Mesenchymal stem cell (in vitro differentiated cells and primary cell): ENCODE data around the gene SAFB.
A peak's percentile ranks its signal among the peaks of the same experiment; 100 is the strongest.

Experiments
- DNase-seq: peaks from one replicate; pipeline ENCODE4 v3.0.0-alpha.2; 2013
- H2AFZ ChIP-seq: one replicate; pipeline ENCODE4 v1.6.1; 2013; ENCODE audit warnings: low read depth, mild to moderate bottlenecking, control low read depth, inconsistent platforms, low read length, moderate library complexity
- H2AK5ac ChIP-seq: 2 replicates; pipeline ENCODE4 v1.6.1; 2013; ENCODE audit warnings: low read length, moderate library complexity, mild to moderate bottlenecking, inconsistent platforms; ENCODE audit not compliant: severe bottlenecking
- H2BK120ac ChIP-seq: one replicate; pipeline ENCODE4 v1.6.1; 2013; ENCODE audit warnings: low read depth, mild to moderate bottlenecking, inconsistent platforms, low read length, moderate library complexity
- H2BK12ac ChIP-seq, 2 experiments: one replicate each; pipeline ENCODE4 v1.6.1; 2013; ENCODE audit warnings: inconsistent platforms in 2 of 2, low read length in 2 of 2, mild to moderate bottlenecking in 2 of 2, moderate library complexity in 2 of 2, control low read depth in 1 of 2
- H2BK15ac ChIP-seq: one replicate; pipeline ENCODE4 v1.6.1; 2013; ENCODE audit warnings: mild to moderate bottlenecking, low read depth, inconsistent platforms; ENCODE audit not compliant: poor library complexity, severe bottlenecking
- H2BK5ac ChIP-seq: 2 replicates; pipeline ENCODE4 v1.6.1; 2013; ENCODE audit warnings: low read depth, mild to moderate bottlenecking, low read length, control low read depth, inconsistent platforms; ENCODE audit not compliant: poor library complexity, severe bottlenecking
- H3K14ac ChIP-seq, 2 experiments: one replicate each; pipeline ENCODE4 v1.6.1; 2013; ENCODE audit warnings: inconsistent platforms in 2 of 2, low read length in 2 of 2, control low read depth in 1 of 2, mild to moderate bottlenecking in 1 of 2, moderate library complexity in 1 of 2
- H3K18ac ChIP-seq, 2 experiments: one replicate each; pipeline ENCODE4 v1.6.1; 2013; ENCODE audit warnings: inconsistent platforms in 2 of 2, low read length in 2 of 2, control low read depth in 1 of 2, low read depth in 1 of 2, mild to moderate bottlenecking in 1 of 2
- H3K23ac ChIP-seq, 2 experiments: one replicate each; pipeline ENCODE4 v1.6.1; 2013; ENCODE audit warnings: inconsistent platforms in 2 of 2, low read length in 2 of 2, mild to moderate bottlenecking in 2 of 2, moderate library complexity in 2 of 2, control low read depth in 1 of 2
- H3K27ac ChIP-seq: 2 replicates; pipeline ENCODE4 v1.5.1; 2013; ENCODE audit warnings: mild to moderate bottlenecking, moderate library complexity, low read length, control low read depth, inconsistent platforms; ENCODE audit not compliant: poor library complexity, severe bottlenecking
- H3K27me3 ChIP-seq, 2 experiments: 2 replicates each; pipeline versions ENCODE4 v1.6.1 to v1.7.0; 2013; ENCODE audit warnings: low read length in 2 of 2, mild to moderate bottlenecking in 2 of 2, moderate library complexity in 2 of 2, control low read depth in 1 of 2, inconsistent platforms in 1 of 2; ENCODE audit not compliant: control insufficient read depth in 1 of 2, insufficient read depth in 1 of 2
- H3K36me3 ChIP-seq, 2 experiments: 2 replicates each; pipeline versions ENCODE4 v1.6.1 to v1.7.0; 2013; ENCODE audit warnings: low read length in 2 of 2, control low read depth in 1 of 2, inconsistent platforms in 1 of 2, low read depth in 1 of 2, mild to moderate bottlenecking in 1 of 2; ENCODE audit not compliant: insufficient read depth in 2 of 2, control insufficient read depth in 1 of 2
- H3K4ac ChIP-seq, 2 experiments: one replicate each; pipeline ENCODE4 v1.6.1; 2013; ENCODE audit warnings: inconsistent platforms in 2 of 2, low read length in 2 of 2, mild to moderate bottlenecking in 2 of 2, moderate library complexity in 2 of 2, control low read depth in 1 of 2, low read depth in 1 of 2
- H3K4me1 ChIP-seq: 2 replicates; pipeline ENCODE4 v1.6.1; 2013; ENCODE audit warnings: low read depth, low read length, control low read depth; ENCODE audit not compliant: control insufficient read depth, insufficient read depth
- H3K4me2 ChIP-seq: 2 replicates; pipeline ENCODE4 v1.6.1; 2013; ENCODE audit warnings: low read length, mild to moderate bottlenecking, inconsistent platforms; ENCODE audit not compliant: poor library complexity, severe bottlenecking
- H3K4me3 ChIP-seq, 2 experiments: 2 replicates each; pipeline versions ENCODE4 v1.5.1 to v1.7.0; 2013; ENCODE audit warnings: low read length in 2 of 2, mild to moderate bottlenecking in 2 of 2, control low read depth in 1 of 2, low read depth in 1 of 2; ENCODE audit not compliant: insufficient read depth in 1 of 2
- H3K79me1 ChIP-seq: replicated peaks from 2 replicates; pipeline ENCODE4 v1.6.1; 2013; ENCODE audit warnings: mild to moderate bottlenecking, control low read depth, low read length, inconsistent platforms; ENCODE audit not compliant: poor library complexity, severe bottlenecking
- H3K9ac ChIP-seq: 2 replicates; pipeline ENCODE4 v1.7.0; 2013; ENCODE audit warnings: mild to moderate bottlenecking, low read length, moderate library complexity
- H3K9me3 ChIP-seq: 2 replicates; pipeline ENCODE4 v1.7.0; 2013; ENCODE audit warnings: mild to moderate bottlenecking, low read length; ENCODE audit not compliant: control insufficient read depth
- H4K8ac ChIP-seq: one replicate; pipeline ENCODE4 v1.6.1; 2013; ENCODE audit warnings: inconsistent platforms, mild to moderate bottlenecking, low read length, moderate library complexity
- H4K91ac ChIP-seq: one replicate; pipeline ENCODE4 v1.6.1; 2013; ENCODE audit warnings: mild to moderate bottlenecking, low read length, inconsistent platforms
- WGBS: methylation state at CpG from one replicate; pipeline ENCODE4 v1.1.7; 2013; ENCODE audit warnings: mixed read lengths; 5-methylcytosine and 5-hydroxymethylcytosine counted together

SAFB gene

DNA sequence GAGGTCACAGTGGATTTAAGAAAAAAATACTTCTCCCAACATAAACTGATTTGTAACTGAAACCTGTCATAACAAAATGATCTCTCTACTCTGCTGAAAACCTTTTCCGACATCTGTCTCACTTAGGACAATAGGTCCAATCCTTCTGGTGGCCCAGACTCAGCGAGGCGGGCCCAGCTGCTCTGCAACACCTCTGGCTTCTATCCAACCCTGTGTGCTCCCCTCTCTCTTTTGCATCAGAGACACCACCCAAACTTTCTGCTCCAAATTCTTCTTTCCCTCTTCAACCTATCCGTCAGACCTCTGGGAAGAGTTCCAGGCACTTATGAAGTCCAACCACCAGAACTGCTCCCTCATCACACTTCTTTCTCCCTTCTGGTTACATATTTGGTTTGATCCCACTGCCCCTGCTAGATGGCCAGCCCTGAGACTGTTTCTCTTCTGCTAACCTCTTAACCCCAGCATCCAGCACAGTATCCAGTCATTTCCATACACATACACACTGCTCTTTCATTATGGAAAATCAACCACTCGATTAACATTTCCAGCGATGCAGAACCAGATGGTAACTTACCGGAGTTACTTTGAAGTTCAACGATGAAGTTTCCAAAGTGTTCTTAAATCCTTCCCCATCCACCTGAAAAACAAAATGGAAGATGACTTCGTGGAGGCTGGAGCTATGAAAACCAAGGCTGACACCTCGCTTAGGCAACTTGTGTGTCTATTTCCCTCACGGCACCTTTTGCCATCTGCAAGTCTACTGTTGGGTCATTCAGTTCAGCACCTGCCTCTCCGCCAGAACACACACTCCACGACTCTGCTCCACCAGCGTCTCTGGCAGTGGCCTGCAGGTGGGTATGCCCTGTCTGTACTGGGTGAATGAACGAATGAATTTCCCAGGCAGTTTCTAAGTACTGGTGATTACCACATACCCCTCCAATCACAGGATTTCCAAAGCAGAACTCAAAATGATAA, 9.7 kb upstream of the SAFB start:
- Histone ChIP-seq H3K18ac (no peak overlapping the region), H4K8ac (no peak overlapping the region), H2BK120ac (no peak overlapping the region), H3K23ac (no peak overlapping the region), H2BK12ac (no peak overlapping the region), H3K4ac (no peak overlapping the region), H3K79me1 (peaks cover 39% of the 10 kb centered on the region), H4K91ac (no peak overlapping the region), H2BK5ac (no peak overlapping the region), H3K4me2 (no peak overlapping the region), H3K4me3 (no peak overlapping the region), H3K14ac (no peak overlapping the region), H3K9ac (no peak overlapping the region), H2BK15ac (no peak overlapping the region), H3K36me3 (peaks cover 55 to 84% of the 10 kb centered on the region in 2 experiments), H2AFZ (no peak overlapping the region), H3K9me3 (no peaks in the 10 kb centered on the region), H3K4me1 (peaks cover 5% of the 10 kb centered on the region), H2AK5ac (no peak overlapping the region), H3K27ac (no peak overlapping the region), H3K27me3 (no peaks in the 10 kb centered on the region)
- WGBS, result 96% methylated on average over 15 of the region's 15 CpGs
- DNase-seq, result no peak

- Histone ChIP-seq H3K79me1 (peaks cover 36% of the 10 kb centered on the region), H3K18ac (no peak overlapping the region), H2BK15ac (no peak overlapping the region), H3K27me3 (no peaks in the 10 kb centered on the region), H2BK12ac (no peak overlapping the region), H3K9me3 (no peaks in the 10 kb centered on the region), H3K36me3 (peaks cover 39 to 82% of the 10 kb centered on the region in 2 experiments), H2BK5ac (no peak overlapping the region), H3K4ac (no peak overlapping the region), H2BK120ac (no peak overlapping the region), H3K9ac (no peak overlapping the region), H2AK5ac (no peak overlapping the region), H3K27ac (peak overlapping the region; percentile 19), H3K4me3 (no peak overlapping the region), H3K4me2 (no peak overlapping the region), H4K91ac (no peak overlapping the region), H2AFZ (no peak overlapping the region), H3K23ac (no peak overlapping the region), H4K8ac (no peak overlapping the region), H3K14ac (no peak overlapping the region), H3K4me1 (peaks cover 5% of the 10 kb centered on the region)
- 97% methylated on average over 17 of the region's 17 CpGs for WGBS
- no peak for DNase-seq
Measured at GRCh38 chr19:5615756-5616327, 7.0 kb upstream of the SAFB start.

- H3K14ac ChIP-seq, result no peak overlapping the region
- no peak overlapping the region for H2BK5ac ChIP-seq
- no peak for DNase-seq
- H3K23ac ChIP-seq, result no peak overlapping the region
- no peak overlapping the region for H2BK15ac ChIP-seq
- H3K9ac ChIP-seq, result no peak overlapping the region
- no peak overlapping the region for H3K18ac ChIP-seq
- no peaks in the 10 kb centered on the region for H3K27me3 ChIP-seq
- peaks cover 32% of the 10 kb centered on the region for H3K79me1 ChIP-seq
- no peak overlapping the region for H3K27ac ChIP-seq
- H3K4ac ChIP-seq, result no peak overlapping the region
- H2BK120ac ChIP-seq, result no peak overlapping the region
- no peak overlapping the region for H4K91ac ChIP-seq
- no peaks in the 10 kb centered on the region for H3K9me3 ChIP-seq
- no peak overlapping the region for H2AK5ac ChIP-seq
- H2AFZ ChIP-seq, result no peak overlapping the region
- no peak overlapping the region for H3K4me3 ChIP-seq
- peaks cover 9% of the 10 kb centered on the region for H3K4me1 ChIP-seq
- no peak overlapping the region for H4K8ac ChIP-seq
- H2BK12ac ChIP-seq, result no peak overlapping the region
- H3K4me2 ChIP-seq, result no peak overlapping the region
- WGBS, result 100% methylated on average over 1 of the region's 1 CpG
- H3K36me3 ChIP-seq, result peaks cover 39 to 80% of the 10 kb centered on the region in 2 experiments
Measured at GRCh38 chr19:5617080-5617479, 5.8 kb upstream of the SAFB start.

GRCh38 chr19:5618591-5618990, 4.3 kb upstream of the SAFB start:
- Histone ChIP-seq H2AK5ac (no peak overlapping the region), H3K27me3 (no peaks in the 10 kb centered on the region), H3K36me3 (peaks cover 28 to 65% of the 10 kb centered on the region in 2 experiments), H2AFZ (no peak overlapping the region), H3K9me3 (no peaks in the 10 kb centered on the region), H2BK12ac (no peak overlapping the region), H3K9ac (no peak overlapping the region), H3K4me1 (peaks cover 9% of the 10 kb centered on the region), H2BK5ac (no peak overlapping the region), H2BK120ac (no peak overlapping the region), H3K23ac (no peak overlapping the region), H3K14ac (no peak overlapping the region), H3K4me3 (no peak overlapping the region), H3K27ac (no peak overlapping the region), H3K79me1 (peaks cover 22% of the 10 kb centered on the region), H4K91ac (no peak overlapping the region), H3K4ac (no peak overlapping the region), H3K4me2 (no peak overlapping the region), H3K18ac (no peak overlapping the region), H4K8ac (no peak overlapping the region), H2BK15ac (no peak overlapping the region)
- DNase-seq, result no peak
- WGBS, result 97% methylated on average over 9 of the region's 9 CpGs
